Stimulated activated CD8-positive, alpha-beta memory T cell treated with anti-CD3 and anti-CD28 coated beads, Interleukin-2, amount 100 ng/mL, for 1 hour (primary cell): ENCODE data around the gene NISCH.

ENCODE experiments used
- DNase-seq, 2 donors: peaks; one replicate each; pipeline ENCODE4 v3.0.0-alpha.2; 2020; ENCODE audit warnings: low read depth in 2 of 2

The NISCH gene

GRCh38 chr3:52435246-52436101 is 19.9 kb upstream of the NISCH start:
- no peak for DNase-seq

DNA sequence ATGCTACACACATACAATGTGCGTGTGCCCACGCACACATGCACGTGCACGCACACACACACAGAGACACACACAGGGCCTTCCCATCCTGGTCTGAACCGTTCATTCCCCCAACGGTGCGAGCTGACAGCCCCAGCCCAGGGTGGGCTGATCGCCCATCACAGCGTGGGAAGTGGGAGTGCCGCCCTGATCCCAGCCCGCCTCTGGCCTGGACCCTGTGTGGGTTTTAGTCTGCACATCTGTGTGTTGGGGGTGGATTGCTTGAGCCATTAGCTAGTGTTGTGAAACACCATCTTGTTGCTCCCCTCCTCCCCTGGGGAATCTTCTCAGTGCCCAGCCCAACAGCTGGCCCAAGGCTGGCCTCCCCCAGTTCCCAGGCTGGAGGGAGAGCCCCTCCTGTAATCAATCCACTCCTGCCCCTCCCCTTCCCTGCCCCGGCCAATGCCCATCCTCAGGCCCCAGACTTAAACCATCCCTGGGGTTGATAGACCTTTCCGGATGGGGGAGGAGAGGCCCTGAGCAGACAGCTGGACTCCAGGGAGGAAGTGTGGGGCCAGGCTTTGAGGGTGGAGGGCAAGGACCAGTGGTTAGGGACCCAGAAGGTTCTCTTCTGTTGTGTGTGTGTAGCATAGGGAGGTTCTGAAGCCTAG is 18.8 kb upstream of the NISCH start:
- no peak for DNase-seq

- DNase-seq: no peak
These were observed 17.9 kb upstream of the NISCH start for GRCh38 chr3:52437326-52438103.

DNA sequence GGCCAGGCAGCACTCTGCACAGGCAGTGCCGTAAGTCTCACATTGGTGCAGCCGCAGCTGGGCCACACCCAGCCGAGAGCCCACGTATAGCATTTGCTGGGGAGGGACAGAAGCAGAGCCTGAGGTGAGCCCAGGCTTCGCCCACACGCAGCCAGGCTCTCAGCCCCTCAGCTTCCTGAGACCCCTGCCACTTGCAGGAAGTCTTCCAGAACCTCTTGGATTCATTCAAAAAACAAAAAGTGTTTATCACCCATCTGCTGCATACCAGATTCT is 17.4 kb upstream of the NISCH start:
- no peak for DNase-seq

GRCh38 chr3:52438579-52439425 is 16.6 kb upstream of the NISCH start:
- no peak for DNase-seq

- no peak for DNase-seq
These were observed 15.8 kb upstream of the NISCH start for GRCh38 chr3:52439426-52440248.

DNA sequence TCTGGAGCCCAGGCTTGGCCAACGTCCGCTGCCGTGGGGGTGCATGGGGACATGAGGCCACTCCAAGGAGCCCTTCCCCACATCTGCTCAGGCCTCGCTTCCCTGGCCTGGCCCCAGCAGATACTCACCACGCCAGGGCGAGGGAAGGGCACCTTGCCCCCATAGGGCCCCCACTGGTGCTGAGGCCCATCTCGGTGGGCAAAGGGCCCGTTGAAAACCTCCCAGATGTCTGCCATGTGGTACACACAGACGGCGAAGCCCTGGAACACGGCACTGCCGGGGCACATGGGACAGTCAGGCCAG is 15.2 kb upstream of the NISCH start:
- no peak for DNase-seq

GRCh38 chr3:52440671-52441070 is 14.7 kb upstream of the NISCH start:
- DNase-seq: no peak

GRCh38 chr3:52441091-52441771 is 14.2 kb upstream of the NISCH start:
- DNase-seq: no peak

DNA sequence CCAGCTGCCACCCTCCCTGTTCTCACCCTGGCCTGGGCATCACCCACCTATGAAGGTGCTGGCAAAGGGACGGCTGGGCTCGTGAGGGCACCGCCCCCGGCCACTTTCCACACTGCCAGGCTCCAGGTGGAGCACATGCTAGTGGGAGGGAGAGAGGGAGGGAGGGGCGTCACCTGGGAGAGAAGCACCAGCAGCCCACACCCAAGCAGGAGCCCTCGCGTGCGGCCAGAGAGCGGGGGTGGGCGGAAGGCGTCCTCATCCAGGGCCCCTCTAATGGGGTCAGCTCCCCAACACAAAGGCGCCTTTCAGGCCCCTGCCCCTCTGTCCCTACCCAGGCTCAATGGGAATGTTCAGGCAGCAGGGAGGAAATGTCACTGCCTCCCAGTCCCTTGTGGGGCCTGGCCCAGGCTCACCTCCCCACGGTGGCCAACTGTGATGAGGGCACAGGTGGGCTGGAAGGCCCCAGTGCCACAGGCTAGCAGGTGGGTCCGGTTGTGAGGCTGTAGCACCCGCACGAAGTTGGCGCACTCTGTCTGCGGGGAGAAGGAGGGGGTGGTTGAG is 13.6 kb upstream of the NISCH start:
- no peak for DNase-seq

DNA sequence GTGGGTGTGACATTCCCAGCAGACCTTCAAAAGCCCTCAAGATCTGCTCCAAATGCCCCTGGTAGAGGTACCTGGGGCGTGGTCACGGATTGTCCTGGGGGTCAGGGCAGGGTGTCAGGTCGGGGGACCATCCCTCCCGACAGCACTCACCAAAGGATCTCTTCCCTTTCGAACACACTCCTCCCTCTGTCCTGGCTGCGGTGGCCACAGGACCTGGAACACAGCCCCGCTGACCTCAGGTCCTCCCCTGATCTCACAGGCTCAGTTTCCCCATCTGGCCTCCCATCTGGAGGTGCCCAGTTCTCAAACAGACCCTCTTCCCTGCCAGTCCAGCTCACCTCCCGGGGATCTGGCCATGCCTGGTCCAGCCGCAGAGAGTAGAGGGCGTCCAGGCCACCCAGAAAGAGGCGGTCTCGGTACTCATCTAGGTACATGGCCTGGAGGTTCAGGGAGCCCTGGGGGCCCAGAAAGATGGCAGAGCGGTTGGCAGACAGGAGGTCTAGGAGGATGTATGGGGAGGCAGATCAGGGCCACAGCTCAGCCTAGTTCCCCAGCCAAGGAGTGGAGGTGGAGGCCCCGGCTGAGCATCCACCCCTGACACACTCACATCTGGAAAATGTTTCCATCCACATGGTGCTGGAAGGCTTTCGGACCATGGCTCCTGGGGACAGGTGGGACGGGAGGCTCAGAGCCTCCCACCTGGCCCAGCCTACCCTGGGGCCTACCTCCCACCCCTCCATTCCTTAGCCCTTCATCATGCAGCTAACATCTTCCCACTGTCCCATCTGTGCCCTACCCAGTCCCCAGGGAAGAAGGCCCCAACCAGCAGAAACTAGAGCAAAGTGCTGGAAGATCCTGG is 12.8 kb upstream of the NISCH start:
- no peak for DNase-seq

DNA sequence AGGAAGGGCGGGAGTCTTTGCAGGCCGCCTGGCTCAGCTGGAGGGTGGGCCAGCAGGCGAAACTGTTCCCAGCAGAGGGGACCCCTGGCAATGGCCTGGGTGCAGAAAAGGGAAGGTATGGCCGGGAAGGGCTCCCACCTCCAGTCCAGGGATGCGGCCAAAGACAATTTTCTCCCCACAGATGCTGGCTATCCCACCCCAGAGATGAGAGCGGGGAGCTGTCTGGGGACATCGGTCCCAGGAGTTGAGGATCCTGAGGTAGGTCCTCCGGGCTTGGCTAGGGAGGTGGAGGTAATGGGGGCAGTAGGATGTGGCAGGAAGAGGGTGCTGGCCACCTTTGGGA is 12.2 kb upstream of the NISCH start:
- no peak for DNase-seq

DNA sequence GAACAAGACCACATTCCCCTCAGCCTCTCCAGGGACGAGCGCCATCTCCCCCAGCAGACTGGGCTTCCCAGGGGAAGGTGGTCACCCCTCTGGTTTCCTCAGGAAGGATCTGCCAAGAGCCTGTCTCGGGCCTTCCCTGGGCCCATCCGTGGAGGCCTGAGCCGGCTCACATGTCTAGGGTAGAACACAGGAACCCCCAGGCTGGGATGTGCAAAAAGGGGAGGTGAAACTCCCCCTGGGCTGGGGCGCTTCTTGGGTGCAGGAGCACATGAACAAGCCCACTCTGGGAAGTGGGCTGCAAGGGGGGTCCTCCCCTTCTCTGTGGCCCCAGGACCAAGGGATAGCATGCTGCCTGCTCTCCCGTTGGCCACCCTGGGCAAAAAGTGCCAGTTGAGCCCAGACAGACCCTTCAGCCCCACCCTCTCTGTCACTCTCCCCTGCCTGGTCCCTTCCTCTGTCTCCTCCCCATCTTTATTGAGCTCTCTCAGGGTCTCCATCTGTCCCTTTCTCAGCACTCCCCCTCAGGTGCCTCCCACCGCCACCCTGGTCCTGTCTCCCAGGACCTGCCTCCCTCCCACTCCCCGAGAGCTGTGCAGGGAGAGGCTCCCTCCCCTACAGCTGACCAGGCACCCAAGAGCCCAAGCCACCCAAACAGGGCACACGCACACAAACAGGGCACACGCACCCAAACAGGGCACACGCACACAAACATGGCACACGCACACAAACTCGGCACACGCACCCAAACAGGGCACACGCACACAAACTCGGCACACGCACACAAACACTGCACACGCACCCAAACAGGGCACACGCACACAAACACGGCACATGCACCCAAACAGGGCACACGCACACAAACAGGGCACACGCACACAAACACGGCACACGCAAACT is 11.4 kb upstream of the NISCH start:
- no peak for DNase-seq

- peak; percentile 19 to 49 for DNase-seq
These were observed 10.3 kb upstream of the NISCH start, which contains the start of gene SEMA3G for GRCh38 chr3:52444860-52445793. SEMA3G (minus strand) TSS chr3:52445103; CDS start chr3:52445027, 76 bp downstream.

- DNase-seq: no peak
These were observed 9.4 kb upstream of the NISCH start for GRCh38 chr3:52446042-52446441.

DNA sequence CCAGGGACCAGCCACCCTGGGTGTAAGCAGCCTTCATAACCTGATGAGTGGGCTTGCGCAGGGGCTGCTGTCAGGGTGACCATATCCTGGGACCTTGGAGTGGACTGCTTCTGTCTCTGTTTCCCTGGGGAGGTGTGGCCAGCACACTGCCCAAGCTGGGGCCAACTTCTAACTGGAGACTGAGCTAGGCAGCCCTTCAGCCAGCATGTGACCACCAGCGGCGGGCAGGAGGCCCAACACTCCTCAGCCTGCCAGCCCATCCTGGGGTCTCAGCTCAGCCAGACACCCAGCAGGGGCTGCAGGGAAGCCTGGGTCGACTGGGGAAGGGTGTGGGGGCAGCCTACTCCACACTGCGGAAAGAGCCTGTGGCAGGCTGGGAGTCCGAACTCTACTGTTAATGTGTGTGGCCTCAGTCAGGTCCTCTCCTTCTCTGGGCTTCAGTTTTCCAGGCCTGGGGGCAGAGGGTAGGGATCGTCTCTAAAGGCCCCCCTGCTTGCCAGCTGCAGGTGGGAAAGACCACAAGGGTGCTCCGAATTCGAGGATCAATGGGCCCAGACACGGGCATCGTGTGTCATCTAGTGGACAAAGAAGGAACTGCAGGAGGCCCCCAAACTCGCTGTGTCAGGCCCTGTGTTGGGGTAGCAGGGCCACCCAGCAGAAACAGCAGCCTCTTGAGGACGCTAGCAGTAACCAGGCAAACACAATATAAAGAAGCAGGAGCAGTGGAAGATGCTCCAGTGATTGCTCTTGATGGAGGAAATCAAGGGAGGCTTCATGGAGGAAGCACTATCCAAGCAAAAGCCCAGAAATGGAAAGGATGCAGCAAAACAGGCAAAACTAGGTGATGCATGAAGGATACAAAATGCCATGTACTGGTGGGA is 8.5 kb upstream of the NISCH start:
- DNase-seq: peak; percentile 47 to 54
